ENCODE data around the gene SRRM4.

DNA sequence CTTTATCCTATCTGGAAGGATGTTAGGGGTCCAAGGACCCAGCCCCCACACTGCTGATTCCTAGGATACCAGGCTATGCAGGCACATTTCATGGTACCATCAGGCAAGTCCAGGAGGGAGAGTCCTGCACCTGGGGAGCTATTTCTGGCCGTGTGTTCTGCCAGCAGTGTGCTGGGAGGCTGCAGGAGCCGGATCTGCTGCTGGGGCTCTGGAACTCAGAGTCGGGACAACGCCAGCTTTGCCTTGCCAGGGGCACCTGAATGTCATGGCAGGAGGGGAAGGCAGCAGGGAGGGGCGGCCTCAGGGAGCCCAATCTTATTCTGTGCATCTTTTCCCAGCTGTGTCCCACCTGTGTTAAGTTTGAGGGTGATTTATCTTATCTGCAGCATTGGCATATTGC is 17.8 kb downstream of the SRRM4 start:
- TF ChIP-seq, protein P1, sequence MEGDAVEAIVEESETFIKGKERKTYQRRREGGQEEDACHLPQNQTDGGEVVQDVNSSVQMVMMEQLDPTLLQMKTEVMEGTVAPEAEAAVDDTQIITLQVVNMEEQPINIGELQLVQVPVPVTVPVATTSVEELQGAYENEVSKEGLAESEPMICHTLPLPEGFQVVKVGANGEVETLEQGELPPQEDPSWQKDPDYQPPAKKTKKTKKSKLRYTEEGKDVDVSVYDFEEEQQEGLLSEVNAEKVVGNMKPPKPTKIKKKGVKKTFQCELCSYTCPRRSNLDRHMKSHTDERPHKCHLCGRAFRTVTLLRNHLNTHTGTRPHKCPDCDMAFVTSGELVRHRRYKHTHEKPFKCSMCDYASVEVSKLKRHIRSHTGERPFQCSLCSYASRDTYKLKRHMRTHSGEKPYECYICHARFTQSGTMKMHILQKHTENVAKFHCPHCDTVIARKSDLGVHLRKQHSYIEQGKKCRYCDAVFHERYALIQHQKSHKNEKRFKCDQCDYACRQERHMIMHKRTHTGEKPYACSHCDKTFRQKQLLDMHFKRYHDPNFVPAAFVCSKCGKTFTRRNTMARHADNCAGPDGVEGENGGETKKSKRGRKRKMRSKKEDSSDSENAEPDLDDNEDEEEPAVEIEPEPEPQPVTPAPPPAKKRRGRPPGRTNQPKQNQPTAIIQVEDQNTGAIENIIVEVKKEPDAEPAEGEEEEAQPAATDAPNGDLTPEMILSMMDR (IDR thresholded peaks at IDR 0.05): no peak
- TF ChIP-seq ZFX (IDR thresholded peaks at IDR 0.05; ENCODE audit: borderline replicate concordance): no peak
